Cardiac fibroblast (primary cell): ENCODE measurements around the gene RABL2B.

Source experiments
- DNase-seq, 2 donors: peaks; one replicate each; pipeline versions ENCODE4 v3.0.0 to v3.0.0-alpha.2; 2010; ENCODE audit warnings: low read depth in 2 of 2
- H3K4me3 ChIP-seq, 2 donors: replicated peaks in 1 of 2; 1 replicate in 1 of 2; 2 replicates in 1 of 2; pipeline ENCODE4 v1.5.1; 2011; ENCODE audit warnings: low read depth in 2 of 2, low read length in 2 of 2, mild to moderate bottlenecking in 2 of 2, moderate library complexity in 1 of 2
- TF ChIP-seq, protein P1 (sequence below): IDR thresholded peaks from one replicate; pipeline ENCODE4 v1.5.1; 2011; ENCODE audit warnings: low read depth, mild to moderate bottlenecking, low read length, inconsistent platforms

RABL2B gene

GRCh38 chr22:50730013-50730891, 53.2 kb downstream of the RABL2B start:
- no peak for DNase-seq
- TF ChIP-seq, protein P1, sequence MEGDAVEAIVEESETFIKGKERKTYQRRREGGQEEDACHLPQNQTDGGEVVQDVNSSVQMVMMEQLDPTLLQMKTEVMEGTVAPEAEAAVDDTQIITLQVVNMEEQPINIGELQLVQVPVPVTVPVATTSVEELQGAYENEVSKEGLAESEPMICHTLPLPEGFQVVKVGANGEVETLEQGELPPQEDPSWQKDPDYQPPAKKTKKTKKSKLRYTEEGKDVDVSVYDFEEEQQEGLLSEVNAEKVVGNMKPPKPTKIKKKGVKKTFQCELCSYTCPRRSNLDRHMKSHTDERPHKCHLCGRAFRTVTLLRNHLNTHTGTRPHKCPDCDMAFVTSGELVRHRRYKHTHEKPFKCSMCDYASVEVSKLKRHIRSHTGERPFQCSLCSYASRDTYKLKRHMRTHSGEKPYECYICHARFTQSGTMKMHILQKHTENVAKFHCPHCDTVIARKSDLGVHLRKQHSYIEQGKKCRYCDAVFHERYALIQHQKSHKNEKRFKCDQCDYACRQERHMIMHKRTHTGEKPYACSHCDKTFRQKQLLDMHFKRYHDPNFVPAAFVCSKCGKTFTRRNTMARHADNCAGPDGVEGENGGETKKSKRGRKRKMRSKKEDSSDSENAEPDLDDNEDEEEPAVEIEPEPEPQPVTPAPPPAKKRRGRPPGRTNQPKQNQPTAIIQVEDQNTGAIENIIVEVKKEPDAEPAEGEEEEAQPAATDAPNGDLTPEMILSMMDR, result no peak
- H3K4me3 ChIP-seq, result no peak overlapping the region

DNA sequence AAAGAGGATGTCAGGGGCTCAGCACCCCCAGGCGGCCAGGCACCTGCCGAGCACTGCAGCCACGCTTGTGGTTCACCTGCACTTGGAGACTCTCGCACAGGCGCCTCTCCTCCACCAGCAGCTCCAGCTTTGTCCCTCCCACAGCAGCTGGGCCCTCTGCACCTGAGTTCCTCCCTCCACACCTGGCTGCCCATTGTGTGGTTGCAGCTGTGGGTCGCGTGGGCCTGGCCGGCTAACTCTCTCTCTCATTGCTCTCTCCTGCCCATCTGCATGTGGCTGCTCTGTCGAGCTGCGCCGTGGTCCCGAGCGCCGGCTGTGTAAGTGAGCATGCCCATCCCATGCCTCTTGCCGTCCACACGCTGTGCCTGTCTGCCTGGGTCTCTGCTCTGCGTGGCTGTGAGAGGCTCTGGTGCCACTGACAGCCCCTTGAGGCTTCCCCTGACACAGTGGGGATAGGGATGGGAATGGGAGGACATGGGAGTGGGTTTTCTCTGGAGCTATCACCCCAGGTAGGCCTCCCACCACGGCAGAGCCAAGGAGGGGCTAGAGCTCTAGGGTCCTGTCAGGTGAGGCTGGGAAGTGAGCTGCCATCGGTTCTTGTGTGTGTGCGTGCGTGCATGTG, 53.9 kb downstream of the RABL2B start:
- DNase-seq, result no peak
- no peak overlapping the region for H3K4me3 ChIP-seq
- TF ChIP-seq, protein P1, result no peak

- DNase-seq, result no peak
- no peak overlapping the region for H3K4me3 ChIP-seq
- TF ChIP-seq, protein P1, result no peak
These were observed 54.9 kb downstream of the RABL2B start for GRCh38 chr22:50728523-50728931.

DNA sequence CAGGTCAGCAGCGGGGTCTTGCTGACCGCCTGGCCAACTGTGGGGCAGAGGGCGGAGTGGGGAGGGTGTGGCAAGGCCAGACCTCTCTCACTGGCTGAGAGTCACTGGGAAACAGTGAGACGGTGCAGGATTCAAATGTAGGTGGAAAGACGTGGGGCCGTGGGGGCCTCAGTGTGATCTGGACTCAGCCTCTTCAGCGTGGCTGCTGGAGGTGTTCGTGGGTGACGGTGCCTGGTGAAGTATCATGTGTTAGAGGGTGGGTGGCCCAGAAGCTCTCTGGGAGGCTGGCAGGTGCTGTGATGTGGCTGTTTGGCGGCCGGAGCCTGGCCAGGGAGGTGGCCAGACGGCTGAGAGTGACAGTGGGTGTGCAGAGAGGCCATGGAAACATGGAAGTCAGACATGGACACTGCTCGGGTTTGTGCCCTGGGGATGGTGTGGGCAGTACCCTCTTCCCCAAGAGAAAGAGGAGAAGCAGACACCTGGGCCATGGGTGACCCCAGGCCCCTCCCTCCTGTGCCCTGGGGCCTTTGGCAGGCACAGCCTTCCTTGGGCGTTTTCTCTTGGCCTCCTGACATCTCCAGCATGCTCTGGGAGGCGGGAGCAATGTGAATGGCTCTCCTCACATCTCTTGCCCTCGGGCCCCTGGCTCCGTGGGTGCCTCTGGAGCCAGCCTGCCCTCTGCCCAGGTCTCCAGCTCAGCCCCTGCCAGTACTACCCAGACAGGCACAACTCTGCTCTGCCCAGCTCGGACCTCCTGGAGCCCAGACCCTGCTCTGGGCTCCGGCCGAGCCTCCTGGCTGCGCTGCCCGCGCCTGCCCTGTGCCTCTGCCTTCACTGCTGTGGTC, 55.5 kb downstream of the RABL2B start:
- TF ChIP-seq, protein P1, result no peak
- H3K4me3 ChIP-seq, result no peak overlapping the region
- no peak for DNase-seq

- H3K4me3 ChIP-seq, result no peak overlapping the region
- TF ChIP-seq, protein P1, result no peak
- DNase-seq, result no peak
These were observed 56.6 kb downstream of the RABL2B start for GRCh38 chr22:50726643-50727340.

- TF ChIP-seq, protein P1, result no peak
- H3K4me3 ChIP-seq, result no peak overlapping the region
- DNase-seq, result no peak
These were observed 57.8 kb downstream of the RABL2B start for GRCh38 chr22:50725597-50725996.
